Right ventricle myocardium superior (tissue), 1 donor: ENCODE data around the gene CNOT4. TPM values are rescaled to one million over a fixed set of nuclear protein-coding genes. Genes with fewer than 3 reads are reported as not detected.
"Not testable (repeated sequence)": the region's sequence is repeated elsewhere in the genome, so short reads cannot be mapped to it uniquely, and the experiment has no call there.

Experiments
- ATAC-seq: fragments of 200-7000 bp; cut with Tn5 transposase; one replicate; pipeline ENCODE4 v1.9.1; 2020; ENCODE audit warnings: mild to moderate bottlenecking; ENCODE audit not compliant: poor library complexity
- DNase-seq: peaks from one replicate; pipeline ENCODE4 v3.0.0-alpha.2; 2020
- intact Hi-C: fragments of 100-400 bp; cut with DNase I; formaldehyde crosslinking; loops from one replicate; pipeline ENCODE4 v1.11.2; 2022
- total RNA-seq: library from RNA; stranded (reverse); fragmentation: NEBNext Ultra II Directional; extraction: Animal tissue kit (Norgen Biotek cat#: 25700); gene quantifications from one replicate; pipeline ENCODE4 v1.2.1, GENCODE V29; 2021
- donor health status: DM: no; HTN: yes; CAD: no; lungs with severe emphysema.

Gene CNOT4
- total RNA-seq, 1 donor from 2014 or later: 26.7 TPM

DNA sequence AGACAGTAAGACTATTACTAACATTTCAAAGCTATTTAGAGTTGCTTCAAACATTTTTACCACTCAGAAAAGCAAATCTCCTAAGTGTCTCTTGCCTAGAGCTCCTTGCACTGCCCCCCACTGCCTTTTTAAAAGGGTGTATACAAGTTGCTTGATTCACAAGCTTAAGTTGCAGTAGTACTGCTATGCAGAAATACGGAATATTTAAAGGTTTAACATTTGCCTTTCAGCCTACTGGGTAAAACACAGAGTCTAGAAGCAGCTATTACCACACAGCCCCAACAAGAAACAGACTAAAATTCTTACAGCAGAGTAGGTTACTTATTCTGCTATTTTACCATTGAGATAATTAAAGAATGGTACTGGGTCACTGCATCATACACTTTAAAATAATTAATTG is 128.5 kb downstream of the CNOT4 start:
- intact Hi-C loops: no loop called here
- ATAC-seq (no peak), DNase-seq (no peak)

DNA sequence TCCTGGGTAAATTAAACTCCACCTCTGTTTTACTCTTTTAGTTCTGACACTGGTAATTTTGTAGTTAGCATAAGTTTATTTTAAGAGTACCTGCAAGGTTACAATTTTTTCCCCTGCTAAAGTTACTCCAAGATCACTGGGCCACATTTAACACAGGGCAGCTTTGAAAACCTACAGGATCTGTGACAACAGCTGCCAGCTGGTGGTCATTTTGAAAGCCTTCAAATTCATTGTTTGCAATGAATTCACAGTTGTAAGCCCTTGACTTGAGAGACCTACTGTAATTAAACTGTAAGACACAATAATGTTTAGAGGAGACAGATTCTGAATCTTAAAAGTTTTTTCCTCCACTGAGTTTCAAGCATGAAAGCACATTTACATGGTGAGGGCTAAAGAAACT is 129.6 kb downstream of the CNOT4 start:
- intact Hi-C loops: no loop called here
- ATAC-seq (no peak), DNase-seq (no peak)

GRCh38 chr7:135377171-135377570 is 132.7 kb downstream of the CNOT4 start:
- no peak for DNase-seq
- ATAC-seq: no peak
- intact Hi-C loops: no loop called here

GRCh38 chr7:135375908-135376699 is 133.8 kb downstream of the CNOT4 start:
- intact Hi-C loops: no loop called here
- DNase-seq (no peak), ATAC-seq (no peak)

DNA sequence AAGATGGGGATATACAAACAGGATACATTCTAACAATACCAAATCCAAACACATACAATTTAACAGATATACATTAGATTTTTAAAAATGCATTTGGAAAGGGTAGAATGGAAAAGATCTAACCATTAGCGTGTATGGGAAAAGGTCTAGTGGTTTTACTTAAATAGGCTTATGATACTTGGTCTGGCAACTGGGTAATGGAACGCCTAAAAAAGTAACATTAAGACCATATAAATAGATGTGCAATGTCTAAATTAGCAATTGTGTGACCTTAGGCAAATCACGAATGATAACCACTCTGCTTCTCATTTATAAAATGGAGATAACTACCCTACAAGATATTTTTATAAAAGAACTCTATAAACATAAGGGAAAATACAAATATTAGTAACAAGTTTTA is 135.2 kb downstream of the CNOT4 start:
- intact Hi-C loops: no loop called here
- DNase-seq: no peak
- ATAC-seq: no peak

GRCh38 chr7:135372222-135372621 is 137.7 kb downstream of the CNOT4 start:
- ATAC-seq (no peak), DNase-seq (no peak)
- intact Hi-C loops: no loop called here

GRCh38 chr7:135370656-135371055 is 139.2 kb downstream of the CNOT4 start:
- ATAC-seq: no peak
- DNase-seq: no peak
- intact Hi-C loops: no loop called here

- intact Hi-C loops: no loop called here
- no peak for ATAC-seq
- DNase-seq: no peak
Observed at GRCh38 chr7:135369405-135369804, 140.5 kb downstream of the CNOT4 start.

DNA sequence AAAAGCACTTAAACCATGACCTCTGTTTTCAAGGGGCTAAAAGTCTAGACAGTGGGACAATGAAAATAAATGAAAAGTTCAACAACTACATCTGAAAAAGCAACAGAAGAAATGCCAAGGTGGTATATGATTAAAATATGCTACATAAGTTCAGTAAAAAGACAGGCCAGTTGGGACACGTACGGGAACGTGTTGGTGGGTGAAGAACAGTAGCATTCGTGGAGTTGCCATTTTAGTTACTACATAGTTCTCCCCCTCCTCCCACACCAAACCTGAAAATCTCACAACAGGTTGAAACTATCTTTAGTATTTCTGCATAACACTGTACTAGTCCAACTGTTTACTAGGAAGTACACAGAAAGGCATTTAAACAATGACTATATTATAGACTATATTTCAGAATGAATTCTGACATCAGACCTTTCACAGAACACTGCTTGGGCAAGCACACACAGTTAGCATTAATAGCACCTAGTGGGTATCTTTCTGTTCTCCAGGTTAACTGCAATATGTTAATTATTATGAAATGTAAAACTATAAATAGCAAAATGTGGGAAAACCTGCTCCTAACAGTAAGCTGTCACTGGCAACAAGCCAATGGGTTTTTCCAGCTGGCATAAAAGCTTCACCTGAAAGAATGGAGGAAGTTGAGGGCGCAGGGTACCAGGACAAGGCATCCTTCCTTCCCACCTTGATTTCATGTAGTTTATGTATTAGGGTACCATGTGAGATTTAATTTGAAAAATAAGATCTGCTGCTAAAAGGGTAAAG is 141.3 kb downstream of the CNOT4 start:
- no peak for ATAC-seq
- DNase-seq: no peak
- intact Hi-C loops: no loop called here

GRCh38 chr7:135366843-135367508 is 142.9 kb downstream of the CNOT4 start:
- no peak for DNase-seq
- intact Hi-C loops: no loop called here
- no peak for ATAC-seq

- DNase-seq (no peak), ATAC-seq (no peak)
- intact Hi-C loops: no loop called here
Observed at GRCh38 chr7:135365721-135366120, 144.2 kb downstream of the CNOT4 start.

GRCh38 chr7:135364206-135364605 is 145.7 kb downstream of the CNOT4 start:
- DNase-seq (no peak), ATAC-seq (no peak)
- intact Hi-C loops: no loop called here

- intact Hi-C loops: no loop called here
- DNase-seq (no peak), ATAC-seq (no peak)
Observed at GRCh38 chr7:135362871-135363270, 147.0 kb downstream of the CNOT4 start.

GRCh38 chr7:135361788-135362187 is 148.1 kb downstream of the CNOT4 start:
- no peak for DNase-seq
- ATAC-seq: no peak
- intact Hi-C loops: no loop called here

DNA sequence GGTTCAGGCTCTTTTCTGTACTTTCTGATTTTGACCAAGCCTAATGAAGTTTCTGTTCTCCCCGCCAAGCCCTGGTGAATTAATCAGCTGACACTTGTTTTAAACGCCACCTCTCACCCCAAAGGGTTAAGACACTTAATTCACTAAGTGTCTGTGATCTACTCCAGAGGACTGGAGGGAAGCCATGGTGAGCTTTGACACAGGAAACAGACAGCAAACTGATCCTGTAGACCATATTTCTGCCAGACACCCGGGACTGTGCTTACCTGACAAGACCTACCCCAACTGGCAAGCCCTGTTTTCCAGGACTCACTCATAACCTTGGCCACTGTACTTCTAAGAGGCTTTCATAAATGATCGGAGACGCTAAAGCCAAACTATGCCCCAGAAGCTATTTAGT is 150.3 kb downstream of the CNOT4 start:
- DNase-seq (no peak), ATAC-seq (peak; percentile 96)

DNA sequence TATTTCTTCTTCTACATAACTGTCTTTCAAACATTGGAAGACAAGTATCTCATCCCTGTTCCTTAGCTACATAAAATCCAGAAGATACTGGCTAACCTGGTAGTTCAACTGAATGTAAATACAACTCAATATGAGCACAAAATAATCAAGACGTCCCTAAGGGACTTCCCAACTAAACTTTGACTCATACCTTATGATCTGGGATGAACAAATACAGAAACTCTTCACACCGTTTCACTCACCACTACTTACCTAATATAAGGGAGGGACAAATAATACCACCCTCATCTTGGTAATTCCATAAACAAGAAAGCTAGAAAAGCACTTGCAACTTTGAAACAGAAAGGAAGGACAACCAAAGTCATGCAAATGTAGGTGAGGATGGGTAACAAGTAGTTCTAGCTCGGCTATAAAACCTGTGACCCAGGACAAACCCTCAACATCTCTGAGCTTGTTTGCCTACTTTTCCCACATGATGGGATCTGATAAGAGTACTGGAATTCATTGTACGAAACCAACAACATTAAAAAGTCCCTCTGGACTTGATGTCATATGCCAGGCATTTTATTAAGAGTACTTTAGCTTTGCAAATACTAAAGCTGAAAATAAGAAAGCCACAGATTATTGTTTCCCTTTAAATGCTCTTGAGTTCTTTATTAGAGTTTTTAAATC is 154.4 kb downstream of the CNOT4 start:
- DNase-seq (no peak), ATAC-seq (no peak)
- intact Hi-C loops: no loop called here

More for the DNA sequence above, 150.3 kb downstream of the CNOT4 start:
- intact Hi-C loops: no loop called here

GRCh38 chr7:135353832-135354231 is 156.1 kb downstream of the CNOT4 start:
- intact Hi-C loops: no loop called here
- no peak for DNase-seq
- no peak for ATAC-seq

- DNase-seq (no peak), ATAC-seq (no peak)
- intact Hi-C loops: no loop called here
Observed at GRCh38 chr7:135352285-135352684, 157.6 kb downstream of the CNOT4 start.

DNA sequence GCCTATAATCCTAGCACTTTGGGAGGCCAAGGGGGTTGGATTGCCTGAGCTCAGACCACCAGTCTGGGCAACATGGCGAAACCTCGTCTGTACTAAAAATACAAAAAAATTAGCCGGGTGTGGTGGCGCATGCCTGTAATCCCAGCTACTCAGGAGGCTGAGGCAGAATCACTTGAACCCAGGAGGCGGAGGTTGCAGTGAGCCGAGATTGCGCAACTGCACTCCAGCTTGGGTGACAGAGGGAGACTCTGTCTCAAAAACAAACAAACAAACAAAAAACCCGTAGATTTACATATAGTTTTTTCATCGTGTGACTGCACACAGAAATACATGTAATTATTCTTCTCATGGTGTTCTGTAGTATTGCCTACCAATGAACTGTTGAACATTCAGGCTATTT is 158.8 kb downstream of the CNOT4 start:
- intact Hi-C loops, DNase-seq, ATAC-seq: not testable (repeated sequence)
